ENCODE data around the gene UTRN. TPM values are rescaled to one million over a fixed set of nuclear protein-coding genes. Genes with fewer than 3 reads are reported as not detected.

The UTRN gene
- total and polyA plus RNA-seq, 3 donors from 2014 or later = 109 to 127 (median 118) TPM

DNA sequence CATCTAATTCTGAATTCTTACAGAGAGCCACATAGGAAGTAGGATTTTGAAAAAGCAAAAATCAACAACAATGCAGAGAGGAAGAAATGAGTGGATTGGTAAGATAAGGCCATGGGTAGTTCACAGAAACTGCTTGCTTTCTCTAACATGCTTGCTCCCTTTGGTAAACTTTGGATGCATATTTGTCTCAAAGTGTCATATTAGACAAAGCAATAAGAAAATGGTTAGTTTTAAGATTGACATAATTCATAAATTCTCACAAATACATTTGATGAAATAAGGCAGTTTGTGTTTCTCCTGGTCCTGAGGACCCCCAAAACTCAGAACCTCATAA is 31.7 kb downstream of the UTRN start:
- no peak for DNase-seq
- Histone ChIP-seq H3K36me3 (ENCODE audit: low read depth, missing control alignments) (no peaks in the 10 kb centered on the region), H3K27ac (no peak overlapping the region), H3K9me3 (no peaks in the 10 kb centered on the region), H3K4me3 (no peak overlapping the region), H3K4me1 (peaks cover 12% of the 10 kb centered on the region), H3K27me3 (no peaks in the 10 kb centered on the region)
- TF ChIP-seq POLR2A (IDR thresholded peaks at IDR 0.05) = no peak
- intact Hi-C loops (cut with DNase I; ENCODE audit: low total_unique reads) = no loop called here

DNA sequence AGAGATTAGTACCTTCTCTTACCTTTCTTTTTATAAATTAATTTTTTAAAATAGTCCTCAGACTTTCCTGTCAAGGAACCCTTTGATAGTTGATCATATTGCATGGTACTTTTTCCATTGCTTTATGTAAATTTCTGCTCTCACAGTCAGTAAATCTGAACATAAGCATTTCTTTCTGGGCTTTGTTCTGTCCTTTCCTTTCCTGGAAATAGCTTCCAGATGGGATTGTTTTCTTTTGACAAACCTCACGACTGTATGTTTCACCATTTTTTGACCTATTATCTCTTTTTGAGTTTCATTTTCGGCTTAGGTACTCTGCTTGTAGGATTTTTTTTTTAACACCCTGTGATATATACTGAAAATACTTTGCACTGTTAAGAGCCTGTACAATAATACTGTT is 32.6 kb downstream of the UTRN start:
- Histone ChIP-seq H3K4me3 (no peak overlapping the region), H3K27me3 (no peaks in the 10 kb centered on the region), H3K27ac (no peak overlapping the region), H3K4me1 (peaks cover 17% of the 10 kb centered on the region), H3K9me3 (no peaks in the 10 kb centered on the region), H3K36me3 (ENCODE audit: low read depth, missing control alignments) (no peaks in the 10 kb centered on the region)
- intact Hi-C loops (cut with DNase I; ENCODE audit: low total_unique reads) = no loop called here
- DNase-seq = no peak
- WGBS, 2 donors = 51 to 64% methylated on average over 2 of the region's 2 CpGs
- TF ChIP-seq, protein P1, sequence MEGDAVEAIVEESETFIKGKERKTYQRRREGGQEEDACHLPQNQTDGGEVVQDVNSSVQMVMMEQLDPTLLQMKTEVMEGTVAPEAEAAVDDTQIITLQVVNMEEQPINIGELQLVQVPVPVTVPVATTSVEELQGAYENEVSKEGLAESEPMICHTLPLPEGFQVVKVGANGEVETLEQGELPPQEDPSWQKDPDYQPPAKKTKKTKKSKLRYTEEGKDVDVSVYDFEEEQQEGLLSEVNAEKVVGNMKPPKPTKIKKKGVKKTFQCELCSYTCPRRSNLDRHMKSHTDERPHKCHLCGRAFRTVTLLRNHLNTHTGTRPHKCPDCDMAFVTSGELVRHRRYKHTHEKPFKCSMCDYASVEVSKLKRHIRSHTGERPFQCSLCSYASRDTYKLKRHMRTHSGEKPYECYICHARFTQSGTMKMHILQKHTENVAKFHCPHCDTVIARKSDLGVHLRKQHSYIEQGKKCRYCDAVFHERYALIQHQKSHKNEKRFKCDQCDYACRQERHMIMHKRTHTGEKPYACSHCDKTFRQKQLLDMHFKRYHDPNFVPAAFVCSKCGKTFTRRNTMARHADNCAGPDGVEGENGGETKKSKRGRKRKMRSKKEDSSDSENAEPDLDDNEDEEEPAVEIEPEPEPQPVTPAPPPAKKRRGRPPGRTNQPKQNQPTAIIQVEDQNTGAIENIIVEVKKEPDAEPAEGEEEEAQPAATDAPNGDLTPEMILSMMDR (IDR thresholded peaks at IDR 0.05) = no peak

DNA sequence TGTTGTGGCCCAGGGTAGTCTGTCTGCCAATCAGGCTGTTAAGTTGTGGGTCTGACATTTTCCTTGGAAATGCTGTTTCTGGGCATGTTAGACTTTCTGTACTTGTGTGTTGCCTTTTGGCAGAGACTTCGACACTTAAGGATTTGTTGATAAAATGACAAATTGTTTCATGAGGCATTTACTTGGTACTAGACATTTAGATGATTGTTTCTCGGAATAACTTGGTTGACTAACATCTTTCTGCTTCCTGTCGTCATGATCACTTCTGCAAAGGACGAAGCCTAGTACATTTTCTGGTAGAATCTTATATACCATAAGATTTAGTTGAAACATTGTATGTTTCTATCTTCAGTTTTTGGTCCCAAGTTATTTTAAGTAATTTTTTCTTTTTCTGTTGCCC is 34.1 kb downstream of the UTRN start:
- intact Hi-C loops (cut with DNase I; ENCODE audit: low total_unique reads) = no loop called here
- peaks cover 8% of the 10 kb centered on the region for H3K4me1 ChIP-seq
- no peak overlapping the region for H3K4me3 ChIP-seq

GRCh38 chr6:144320741-144321140 is 35.6 kb downstream of the UTRN start:
- TF ChIP-seq, protein P1 (IDR thresholded peaks at IDR 0.05) = no peak
- TF ChIP-seq POLR2A (IDR thresholded peaks at IDR 0.05) = no peak
- intact Hi-C loops (cut with DNase I; ENCODE audit: low total_unique reads) = no loop called here
- H3K36me3 ChIP-seq (ENCODE audit: low read depth, missing control alignments) = no peaks in the 10 kb centered on the region
- no peak overlapping the region for H3K4me3 ChIP-seq
- no peaks in the 10 kb centered on the region for H3K9me3 ChIP-seq
- H3K27ac ChIP-seq = no peak overlapping the region
- H3K4me1 ChIP-seq = peaks cover 7% of the 10 kb centered on the region
- no peaks in the 10 kb centered on the region for H3K27me3 ChIP-seq
- WGBS, 2 donors = 70 to 78% methylated on average over 5 of the region's 5 CpGs
- no peak for DNase-seq

More for the DNA sequence above, 34.1 kb downstream of the UTRN start:
- Histone ChIP-seq H3K36me3 (ENCODE audit: low read depth, missing control alignments) (no peaks in the 10 kb centered on the region), H3K27me3 (no peaks in the 10 kb centered on the region), H3K9me3 (no peaks in the 10 kb centered on the region), H3K27ac (no peak overlapping the region)
- no peak for TF ChIP-seq POLR2A (IDR thresholded peaks at IDR 0.05)
- TF ChIP-seq, protein P1 (IDR thresholded peaks at IDR 0.05) = no peak
- WGBS, 2 donors = 72 to 79% methylated on average over 4 of the region's 4 CpGs
- DNase-seq = no peak

GRCh38 chr6:144321839-144322591 is 36.9 kb downstream of the UTRN start:
- H3K4me3 ChIP-seq = no peak overlapping the region
- WGBS, 2 donors = 86 to 98% methylated on average over 12 of the region's 12 CpGs
- no peak for DNase-seq
- intact Hi-C loops (cut with DNase I; ENCODE audit: low total_unique reads) = no loop called here
- no peaks in the 10 kb centered on the region for H3K36me3 ChIP-seq (ENCODE audit: low read depth, missing control alignments)
- H3K27ac ChIP-seq = no peak overlapping the region
- TF ChIP-seq, protein P1 (IDR thresholded peaks at IDR 0.05) = no peak
- TF ChIP-seq POLR2A (IDR thresholded peaks at IDR 0.05) = no peak
- H3K9me3 ChIP-seq = no peaks in the 10 kb centered on the region
- H3K27me3 ChIP-seq = no peaks in the 10 kb centered on the region
- peaks cover 8% of the 10 kb centered on the region for H3K4me1 ChIP-seq
